Adrenal gland (tissue), 12 donors: ENCODE measurements around the gene TMEM108. TPM values are rescaled to one million over a fixed set of nuclear protein-coding genes. Genes with fewer than 3 reads are reported as not detected.

Experiments used
- DNase-seq, 7 donors: peaks; one replicate each; pipeline ENCODE4 v3.0.0-alpha.2; 2019 to 2020
- H3K27ac ChIP-seq, 5 donors: fragments of 200-600 bp; sonication (generic) in 4 of 5; 1 replicate in 3 of 5; 2 replicates in 2 of 5; pipeline versions ENCODE4 v1.5.1 to v1.8.0; 2016 to 2020; ENCODE audit warnings: mild to moderate bottlenecking in 1 of 5
- H3K27me3 ChIP-seq: fragments of 200-600 bp; 2 replicates; pipeline ENCODE4 v1.8.0; 2021
- H3K36me3 ChIP-seq, 2 donors: fragments of 200-600 bp; replicated peaks in 1 of 2; 1 replicate in 1 of 2; 2 replicates in 1 of 2; pipeline versions ENCODE4 v1.5.1 to v1.8.0; 2018 to 2022
- H3K4me1 ChIP-seq, 2 donors: fragments of 200-600 bp; replicated peaks in 1 of 2; 1 replicate in 1 of 2; 2 replicates in 1 of 2; pipeline versions ENCODE4 v1.5.1 to v1.8.0; 2018 to 2021
- H3K4me3 ChIP-seq, 4 donors: fragments of 200-600 bp; sonication (generic) in 3 of 4; one replicate each; pipeline ENCODE4 v1.5.1; 2016 to 2018
- H3K9me3 ChIP-seq, 3 donors: fragments of 200-600 bp; sonication (generic) in 1 of 3; replicated peaks in 1 of 3; 1 replicate in 2 of 3; 2 replicates in 1 of 3; pipeline versions ENCODE4 v1.5.1 to v1.8.0; 2016 to 2021
- POLR2A ChIP-seq, 2 donors: fragments of 450-650 bp; IDR thresholded peaks; one replicate each; pipeline ENCODE4 v1.6.1; 2017; ENCODE audit warnings: antibody characterized with exemption in 2 of 2, mild to moderate bottlenecking in 2 of 2, moderate library complexity in 1 of 2
- WGBS, 4 donors: extraction: QIAGEN DNeasy Blood & Tissue Kit in 2 of 4; methylation state at CpG; one replicate each; pipeline versions ENCODE4 v1.1.5 to v1.1.7; 2013 to 2017; 5-methylcytosine and 5-hydroxymethylcytosine counted together
- intact Hi-C, 2 donors: fragments of 100-400 bp; cut with DNase I; formaldehyde crosslinking; loops; one replicate each; pipeline versions ENCODE4 v1.14.1 to v1.15.0; 2022 to 2023
- polyA plus RNA-seq, 3 donors: library from polyadenylated mRNA; stranded (reverse); fragments of 200-250 nt in 2 of 3; fragments of 350-450 nt in 1 of 3; fragmentation: Illumina TruSeq in 1 of 3; extraction: RNeasy Lipid Tissue Mini Kit (QIAGEN cat#74804) in 1 of 3; gene quantifications; one replicate each; pipeline ENCODE4 v1.2.3, GENCODE V29; 2013 to 2014
- total RNA-seq, 9 donors: library from RNA; depleted of rRNA in 4 of 9; stranded (reverse); fragments of >200 nt in 4 of 9; fragments of 120-200 nt in 1 of 9; fragmentation: NEBNext Ultra II Directional in 1 of 9; extraction: Animal tissue kit (Norgen Biotek cat#: 25700) in 1 of 9; gene quantifications; one replicate each; pipeline versions ENCODE4 v1.1.0 to v1.2.4, GENCODE V29; 2013 to 2023
- TF ChIP-seq, protein P1 (sequence below), 6 experiments: fragments of 450-650 bp in 4 of 6; fragments of 200-600 bp in 2 of 6; sonication (generic) in 1 of 6; IDR thresholded peaks; 1 replicate in 5 of 6; 2 replicates in 1 of 6; pipeline versions ENCODE4 v1.5.1 to v1.8.0; 2016 to 2021; ENCODE audit warnings: antibody characterized with exemption in 6 of 6, mild to moderate bottlenecking in 2 of 6, moderate library complexity in 1 of 6
- donor health status: healthy with polysubstance abuse.
- donor health status: Bipolar disorder and iron deficiency.
- donor health status: DM: yes; HTN: yes; CAD: no.
- donor health status: DM: no; HTN: no; CAD: no.
- donor health status: DM: no; HTN: no; CAD: no.
- donor health status: DM: yes; HTN: yes; CAD: no.

The TMEM108 gene
- total and polyA plus RNA-seq, 12 donors = 0.67 to 38.0 (median 14.8) TPM

DNA sequence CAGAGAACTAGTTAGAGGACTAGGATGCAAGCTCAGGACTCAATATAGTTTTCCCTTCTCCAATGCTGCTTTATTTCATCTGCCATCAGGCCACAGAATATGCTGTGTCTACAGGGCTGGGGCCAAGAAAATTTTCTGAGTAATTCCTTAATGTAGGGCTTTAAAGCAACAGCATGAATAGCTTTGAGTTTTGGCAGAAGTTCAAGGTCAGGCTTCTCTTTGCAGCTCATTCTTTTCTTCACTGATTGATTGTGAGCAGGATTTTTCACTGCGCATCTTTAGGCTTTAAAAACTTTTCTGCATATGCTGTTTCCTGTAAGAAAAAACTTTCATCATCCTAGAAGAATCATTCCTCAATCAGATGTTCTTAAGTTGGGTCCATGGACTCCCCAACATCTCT lies 4.6 kb downstream of the TMEM108 start:
- DNase-seq = peak in 6 of 7 donors; percentile 22 to 68 (median 52)
- Histone ChIP-seq H3K4me1 (peaks cover 12 to 40% of the 10 kb centered on the region in 2 donors), H3K4me3 (no peak overlapping the region), H3K36me3 (no peaks in the 10 kb centered on the region), H3K27ac (peak overlapping the region in 2 of 5 donors; percentile 32 to 50), H3K27me3 (no peaks in the 10 kb centered on the region), H3K9me3 (no peaks in the 10 kb centered on the region)
- 25 to 38% (median 32%) methylated on average over 1 of the region's 1 CpG for WGBS, 4 donors
- intact Hi-C loops = loop anchor here (5.0 kb wide), 2 partner anchors 345 to 380 kb away; no protein-coding TSS in a partner anchor
- TF ChIP-seq, protein P1, sequence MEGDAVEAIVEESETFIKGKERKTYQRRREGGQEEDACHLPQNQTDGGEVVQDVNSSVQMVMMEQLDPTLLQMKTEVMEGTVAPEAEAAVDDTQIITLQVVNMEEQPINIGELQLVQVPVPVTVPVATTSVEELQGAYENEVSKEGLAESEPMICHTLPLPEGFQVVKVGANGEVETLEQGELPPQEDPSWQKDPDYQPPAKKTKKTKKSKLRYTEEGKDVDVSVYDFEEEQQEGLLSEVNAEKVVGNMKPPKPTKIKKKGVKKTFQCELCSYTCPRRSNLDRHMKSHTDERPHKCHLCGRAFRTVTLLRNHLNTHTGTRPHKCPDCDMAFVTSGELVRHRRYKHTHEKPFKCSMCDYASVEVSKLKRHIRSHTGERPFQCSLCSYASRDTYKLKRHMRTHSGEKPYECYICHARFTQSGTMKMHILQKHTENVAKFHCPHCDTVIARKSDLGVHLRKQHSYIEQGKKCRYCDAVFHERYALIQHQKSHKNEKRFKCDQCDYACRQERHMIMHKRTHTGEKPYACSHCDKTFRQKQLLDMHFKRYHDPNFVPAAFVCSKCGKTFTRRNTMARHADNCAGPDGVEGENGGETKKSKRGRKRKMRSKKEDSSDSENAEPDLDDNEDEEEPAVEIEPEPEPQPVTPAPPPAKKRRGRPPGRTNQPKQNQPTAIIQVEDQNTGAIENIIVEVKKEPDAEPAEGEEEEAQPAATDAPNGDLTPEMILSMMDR (IDR thresholded peaks at IDR 0.05) = no peak
- no peak for TF ChIP-seq POLR2A (IDR thresholded peaks at IDR 0.05)

DNA sequence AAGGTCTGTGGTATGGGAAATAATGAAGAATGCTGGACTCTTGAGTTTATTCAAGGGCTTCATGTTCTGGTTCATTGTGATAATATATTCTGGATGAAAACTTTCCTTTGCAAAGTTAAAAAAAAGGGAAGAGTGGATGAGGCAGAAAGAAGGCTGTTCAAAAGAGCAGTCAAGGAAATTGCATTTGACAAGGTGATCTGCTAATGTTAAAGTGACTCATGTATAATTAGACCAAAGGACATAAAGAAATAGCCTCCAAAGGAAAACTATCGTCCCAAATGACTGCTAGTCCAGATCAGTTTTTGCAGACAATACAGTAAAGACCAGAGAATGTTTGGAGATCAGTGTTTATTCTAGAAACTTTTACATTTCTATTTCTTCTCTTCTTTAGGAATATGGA lies 9.8 kb downstream of the TMEM108 start:
- Histone ChIP-seq H3K9me3 (no peaks in the 10 kb centered on the region), H3K36me3 (no peaks in the 10 kb centered on the region), H3K27me3 (no peaks in the 10 kb centered on the region), H3K4me3 (no peak overlapping the region), H3K27ac (peak overlapping the region in 2 of 5 donors; percentile 29 to 64), H3K4me1 (peaks cover 5 to 25% of the 10 kb centered on the region in 2 donors)
- intact Hi-C loops = no loop called here
- no peak for DNase-seq
- TF ChIP-seq, protein P1 (IDR thresholded peaks at IDR 0.05) = no peak
- TF ChIP-seq POLR2A (IDR thresholded peaks at IDR 0.05) = no peak
- WGBS, 4 donors = 23 to 50% (median 47%) methylated on average over 1 of the region's 1 CpG

DNA sequence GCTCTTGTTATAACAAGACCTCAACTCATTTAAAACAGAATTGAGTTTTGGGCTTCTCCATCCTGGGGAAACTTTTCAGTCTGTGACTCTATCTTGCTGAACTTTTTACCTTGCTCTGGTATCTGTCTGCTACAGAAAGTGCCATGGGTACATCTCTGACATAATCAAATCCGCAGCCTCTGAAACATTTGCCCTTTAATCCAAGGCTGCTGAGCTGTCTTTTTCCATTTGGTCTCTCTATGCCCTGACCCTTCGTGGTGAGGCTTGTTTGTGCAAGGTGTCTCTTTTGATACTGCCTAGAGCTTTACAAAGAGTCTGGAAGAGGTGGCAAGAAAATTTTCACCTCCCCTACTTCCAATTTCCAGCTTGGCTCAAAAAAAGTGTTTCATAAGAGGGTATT lies 11.3 kb downstream of the TMEM108 start:
- Histone ChIP-seq H3K36me3 (no peaks in the 10 kb centered on the region), H3K9me3 (no peaks in the 10 kb centered on the region), H3K4me3 (no peak overlapping the region), H3K27ac (peak overlapping the region; percentile 17 to 79 (median 48)), H3K27me3 (no peaks in the 10 kb centered on the region), H3K4me1 (peaks cover 5 to 22% of the 10 kb centered on the region in 2 donors)
- peak; percentile 51 to 73 (median 65) for DNase-seq
- intact Hi-C loops = no loop called here
- WGBS, 4 donors = 30 to 52% (median 37%) methylated on average over 2 of the region's 2 CpGs
- TF ChIP-seq POLR2A (IDR thresholded peaks at IDR 0.05) = peak in 1 of 2 donors; percentile 24
- TF ChIP-seq, protein P1 (IDR thresholded peaks at IDR 0.05) = no peak

DNA sequence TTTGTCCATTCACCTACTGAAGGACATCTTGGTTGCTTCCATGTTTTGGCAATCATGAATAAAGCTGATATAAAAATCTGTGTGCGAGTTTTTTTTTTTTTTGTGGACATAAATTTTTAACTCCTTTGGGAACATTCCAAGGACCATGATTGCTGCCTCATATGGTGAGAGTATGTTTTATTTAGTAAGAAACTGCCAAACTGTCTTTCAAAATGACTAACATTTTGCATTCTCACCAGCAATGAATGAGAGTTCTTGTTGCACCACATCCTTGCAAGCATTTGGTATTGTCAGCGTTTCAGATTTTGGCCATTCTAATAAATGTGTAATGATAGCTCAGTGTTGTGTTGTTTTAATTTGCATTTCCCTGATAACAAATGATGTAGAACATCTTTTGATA lies 12.7 kb downstream of the TMEM108 start:
- WGBS, 4 donors = 73 to 87% (median 82%) methylated on average over 2 of the region's 2 CpGs
- no peak for TF ChIP-seq POLR2A (IDR thresholded peaks at IDR 0.05)
- TF ChIP-seq, protein P1 (IDR thresholded peaks at IDR 0.05) = no peak
- Histone ChIP-seq H3K27ac (no peak overlapping the region), H3K4me1 (peaks cover 5 to 22% of the 10 kb centered on the region in 2 donors), H3K9me3 (no peaks in the 10 kb centered on the region), H3K27me3 (no peaks in the 10 kb centered on the region), H3K36me3 (no peaks in the 10 kb centered on the region), H3K4me3 (no peak overlapping the region)
- DNase-seq = no peak
- intact Hi-C loops = no loop called here
